GM10248 (cell line): ENCODE results near the gene FBXO36.

ENCODE experiments used
- CTCF ChIA-PET: fragments of 300-600 bp; sonication (Branson Sonifier 250); formaldehyde crosslinking; extraction: SDS; loops from one replicate; lab custom pipeline; 2021; ENCODE audit warnings: antibody characterized with exemption; lab: Yijun Ruan, JAX
- POLR2A ChIA-PET: fragments of 350-650 bp; sonication (Branson Sonifier 250); formaldehyde crosslinking; extraction: SDS; loops from one replicate; lab custom pipeline; 2020; ENCODE audit warnings: antibody characterized with exemption; lab: Yijun Ruan, JAX
- DNase-seq: peaks from one replicate; pipeline ENCODE4 v3.0.0; 2012; ENCODE audit errors: extremely low spot score
- CTCF ChIP-seq: IDR thresholded peaks from 2 replicates; pipeline ENCODE4 v1.5.1; 2012; ENCODE audit warnings: mild to moderate bottlenecking, low read depth; ENCODE audit errors: extremely low read depth, missing control alignments, control extremely low read depth

FBXO36 gene

GRCh38 chr2:230016844-230017243 is 94.5 kb downstream of the FBXO36 start:
- no peak for DNase-seq
- ChIA-PET POLR2A (interaction anchor here (0.7 kb wide), 1 partner anchor 632 kb away, joined by 4 read pairs; no protein-coding TSS in a partner anchor), CTCF (interaction anchor here (1.8 kb wide), 1 partner anchor 9 kb away, joined by 10 read pairs; no protein-coding TSS in a partner anchor)
- no peak for TF ChIP-seq CTCF

- DNase-seq = no peak
- CTCF ChIA-PET = interaction anchor here (1.8 kb wide), 1 partner anchor 10 kb away, joined by 10 read pairs; no protein-coding TSS in a partner anchor
- POLR2A ChIA-PET = no interaction called here
These were observed 95.8 kb downstream of the FBXO36 start for GRCh38 chr2:230018153-230018552.

GRCh38 chr2:230019742-230020141 is 97.4 kb downstream of the FBXO36 start:
- DNase-seq = no peak
- no peak for TF ChIP-seq CTCF
- CTCF ChIA-PET = interaction anchor here (1.4 to 5.8 kb wide), 4 partner anchors 11 to 48 kb away, joined by 3 to 53 read pairs (median 6); no protein-coding TSS in a partner anchor
- POLR2A ChIA-PET = no interaction called here

More at GRCh38 chr2:230018153-230018552, 95.8 kb downstream of the FBXO36 start:
- no peak for TF ChIP-seq CTCF

GRCh38 chr2:230023313-230023712 is 101.0 kb downstream of the FBXO36 start:
- no peak for TF ChIP-seq CTCF
- no peak for DNase-seq
- POLR2A ChIA-PET = no interaction called here
- CTCF ChIA-PET = interaction anchor here (0.8 to 5.8 kb wide), 5 partner anchors 9 to 137 kb away, joined by 3 to 53 read pairs (median 4); partner anchors contain the start of gene SLC16A14

GRCh38 chr2:230042195-230042594 is 119.9 kb downstream of the FBXO36 start:
- ChIA-PET CTCF (no interaction called here), POLR2A (no interaction called here)
- TF ChIP-seq CTCF = no peak
- DNase-seq = no peak

GRCh38 chr2:230043025-230043424 is 120.7 kb downstream of the FBXO36 start:
- CTCF ChIA-PET = interaction anchor here (1.0 to 1.6 kb wide), 2 partner anchors 20 to 24 kb away, joined by 3 read pairs; no protein-coding TSS in a partner anchor
- no peak for TF ChIP-seq CTCF
- POLR2A ChIA-PET = no interaction called here
- DNase-seq = no peak
